ENCODE data around the gene PYROXD2.
"Not testable (repeated sequence)": the region's sequence is repeated elsewhere in the genome, so short reads cannot be mapped to it uniquely, and the experiment has no call there.

PYROXD2 gene

GRCh38 chr10:98364432-98365102 is 50.4 kb downstream of the PYROXD2 start:
- DNase-seq = no peak

GRCh38 chr10:98363220-98363619 is 51.8 kb downstream of the PYROXD2 start:
- DNase-seq = no peak

GRCh38 chr10:98361131-98362025 is 53.6 kb downstream of the PYROXD2 start:
- DNase-seq = no peak

- DNase-seq = no peak
Observed at GRCh38 chr10:98357194-98357822, 57.7 kb downstream of the PYROXD2 start.

GRCh38 chr10:98354491-98354890 is 60.5 kb downstream of the PYROXD2 start:
- no peak for DNase-seq

GRCh38 chr10:98353170-98353569 is 61.8 kb downstream of the PYROXD2 start:
- no peak for DNase-seq

GRCh38 chr10:98351831-98352402 is 63.1 kb downstream of the PYROXD2 start:
- DNase-seq = no peak

GRCh38 chr10:98349508-98349922 is 65.5 kb downstream of the PYROXD2 start:
- no peak for DNase-seq

GRCh38 chr10:98346847-98347246 is 68.1 kb downstream of the PYROXD2 start:
- DNase-seq = no peak

GRCh38 chr10:98344589-98345038 is 70.4 kb downstream of the PYROXD2 start:
- no peak for DNase-seq

GRCh38 chr10:98341701-98342100 is 73.3 kb downstream of the PYROXD2 start:
- DNase-seq = not testable (repeated sequence)

- DNase-seq = no peak
Observed at GRCh38 chr10:98340940-98341310, 74.1 kb downstream of the PYROXD2 start.

GRCh38 chr10:98340261-98340939 is 74.6 kb downstream of the PYROXD2 start:
- DNase-seq = no peak

GRCh38 chr10:98339799-98340198 is 75.2 kb downstream of the PYROXD2 start:
- no peak for DNase-seq

- no peak for DNase-seq
Observed at GRCh38 chr10:98338896-98339295, 76.1 kb downstream of the PYROXD2 start.

- DNase-seq = no peak
Observed at GRCh38 chr10:98338318-98338717, 76.7 kb downstream of the PYROXD2 start.

- DNase-seq = no peak
Observed at GRCh38 chr10:98337484-98337883, 77.5 kb downstream of the PYROXD2 start.

Measured in stimulated activated CD4-positive, alpha-beta T cell treated with anti-CD3 and anti-CD28 coated beads, Interleukin-12 subunit alpha, Interleukin-12 subunit beta, amount 100 ng/mL, for 4 hours (primary cell).